IMR-90 (cell line): ENCODE results near the gene TNNI2. TPM values are rescaled to one million over a fixed set of nuclear protein-coding genes. Genes with fewer than 3 reads are reported as not detected.

Source experiments
- ATAC-seq: fragments of 200-7000 bp; cut with Tn5 transposase; 2 replicates; pipeline ENCODE4 v1.9.1; 2020; ENCODE audit warnings: low read depth, mild to moderate bottlenecking, moderate library complexity
- BruUV-seq: library from RNA; stranded (reverse); fragments of 400-500 nt; replicated peaks from 2 replicates; lab custom pipeline; 2021; lab: Mats Ljungman, UMichigan
- CTCF ChIA-PET: fragments of 300-600 bp; formaldehyde crosslinking; extraction: SDS; loops from one replicate; lab custom pipeline; 2021; ENCODE audit warnings: antibody characterized with exemption; lab: Yijun Ruan, JAX
- POLR2A ChIA-PET: fragments of 300-600 bp; sonication (Branson Sonifier 250); formaldehyde crosslinking; loops from one replicate; lab custom pipeline; 2022; ENCODE audit warnings: antibody characterized with exemption; ENCODE audit not compliant: unreplicated experiment; lab: Charles Lee
- DNase-seq: peaks from one replicate; pipeline ENCODE4 v3.0.0; 2013
- H2AFZ ChIP-seq: replicated peaks from 2 replicates; pipeline ENCODE3; 2013; ENCODE audit warnings: low read length, mild to moderate bottlenecking; ENCODE audit not compliant: poor library complexity
- H2AK5ac ChIP-seq: 2 replicates; pipeline ENCODE4 v1.6.1; 2013; ENCODE audit warnings: low read depth, low read length, inconsistent platforms
- H2AK9ac ChIP-seq: replicated peaks from 2 replicates; pipeline ENCODE3; 2013; ENCODE audit warnings: mild to moderate bottlenecking, low read depth, low read length, moderate library complexity; ENCODE audit not compliant: poor library complexity
- H2BK120ac ChIP-seq: 2 replicates; pipeline ENCODE4 v1.6.1; 2013; ENCODE audit warnings: low read depth, low read length, inconsistent platforms
- H2BK15ac ChIP-seq: 3 replicates; pipeline ENCODE4 v1.6.1; 2013; ENCODE audit warnings: low read depth, low read length, inconsistent platforms
- H2BK20ac ChIP-seq: 2 replicates; pipeline ENCODE4 v1.6.1; 2013; ENCODE audit warnings: low read depth, mild to moderate bottlenecking, inconsistent platforms, low read length, moderate library complexity
- H2BK5ac ChIP-seq: 2 replicates; pipeline ENCODE4 v1.6.1; 2013; ENCODE audit warnings: mild to moderate bottlenecking, low read depth, low read length, inconsistent platforms; ENCODE audit not compliant: poor library complexity, severe bottlenecking
- H3K14ac ChIP-seq: replicated peaks from 2 replicates; pipeline ENCODE4 v1.6.1; 2013; ENCODE audit warnings: low read depth, low read length, inconsistent platforms
- H3K18ac ChIP-seq: 2 replicates; pipeline ENCODE4 v1.6.1; 2013; ENCODE audit warnings: low read depth, low read length, control low read depth
- H3K23ac ChIP-seq: 2 replicates; pipeline ENCODE4 v1.6.1; 2013; ENCODE audit warnings: low read depth, low read length, inconsistent platforms
- H3K27ac ChIP-seq: 2 replicates; pipeline ENCODE4 v1.5.1; 2013; ENCODE audit warnings: mild to moderate bottlenecking, control low read depth, low read length; ENCODE audit not compliant: insufficient read depth
- H3K27me3 ChIP-seq: 2 replicates; pipeline ENCODE4 v1.6.1; 2013; ENCODE audit warnings: low read length; ENCODE audit not compliant: control insufficient read depth, insufficient read depth
- H3K36me3 ChIP-seq: 2 replicates; pipeline ENCODE4 v1.6.1; 2013; ENCODE audit warnings: low read length, mixed read lengths; ENCODE audit not compliant: control insufficient read depth, insufficient read depth
- H3K4ac ChIP-seq: 2 replicates; pipeline ENCODE4 v1.6.1; 2013; ENCODE audit warnings: low read depth, low read length, inconsistent platforms
- H3K4me1 ChIP-seq: 2 replicates; pipeline ENCODE4 v1.6.1; 2013; ENCODE audit warnings: low read length, mixed read lengths; ENCODE audit not compliant: control insufficient read depth, insufficient read depth
- H3K4me2 ChIP-seq: 2 replicates; pipeline ENCODE4 v1.6.1; 2013; ENCODE audit warnings: low read depth, mild to moderate bottlenecking, control low read depth, low read length, moderate library complexity
- H3K4me3 ChIP-seq: 2 replicates; pipeline ENCODE4 v1.5.1; 2013; ENCODE audit warnings: low read depth, mild to moderate bottlenecking, control low read depth, low read length, moderate library complexity; ENCODE audit not compliant: insufficient read depth
- H3K56ac ChIP-seq: 2 replicates; pipeline ENCODE4 v1.6.1; 2013; ENCODE audit warnings: low read length, inconsistent platforms; ENCODE audit not compliant: insufficient read depth; ENCODE audit errors: extremely low read depth
- H3K79me1 ChIP-seq, 2 experiments: 2 replicates each; pipeline ENCODE4 v1.6.1; 2013; ENCODE audit warnings: low read length in 2 of 2, inconsistent platforms in 1 of 2, low read depth in 1 of 2
- H3K9ac ChIP-seq: 2 replicates; pipeline ENCODE4 v1.6.1; 2013; ENCODE audit warnings: low read depth, low read length, control low read depth
- H3K9me1 ChIP-seq: 2 replicates; pipeline ENCODE4 v1.6.1; 2013; ENCODE audit warnings: low read length, inconsistent platforms; ENCODE audit not compliant: insufficient read depth
- H3K9me3 ChIP-seq: 2 replicates; pipeline ENCODE4 v1.6.1; 2013; ENCODE audit warnings: low read length; ENCODE audit not compliant: control insufficient read depth, insufficient read depth
- H4K20me1 ChIP-seq: 2 replicates; pipeline ENCODE4 v1.6.1; 2013; ENCODE audit warnings: low read length, inconsistent platforms; ENCODE audit not compliant: insufficient read depth
- H4K5ac ChIP-seq: 2 replicates; pipeline ENCODE4 v1.6.1; 2013; ENCODE audit warnings: mild to moderate bottlenecking, low read depth, low read length, control low read depth
- H4K8ac ChIP-seq, 2 experiments: 2 replicates each; pipeline ENCODE4 v1.6.1; 2013; ENCODE audit warnings: low read depth in 2 of 2, low read length in 2 of 2, control low read depth in 1 of 2, inconsistent platforms in 1 of 2
- H4K91ac ChIP-seq: 2 replicates; pipeline ENCODE4 v1.6.1; 2013; ENCODE audit warnings: low read depth, low read length, inconsistent platforms; ENCODE audit not compliant: insufficient read depth
- CEBPB ChIP-seq: IDR thresholded peaks from 2 replicates; pipeline ENCODE4 v1.6.1; 2012; ENCODE audit warnings: low read depth, low read length, improper control_type of control experiment
- POLR2A ChIP-seq: IDR thresholded peaks from 2 replicates; pipeline ENCODE4 v1.6.1; 2012; ENCODE audit warnings: mild to moderate bottlenecking, low read depth, low read length
- RFX5 ChIP-seq: IDR thresholded peaks from 2 replicates; pipeline ENCODE4 v1.8.0; 2012; ENCODE audit warnings: low read depth, mild to moderate bottlenecking, low read length, moderate library complexity
- WGBS, 2 experiments: methylation state at CpG; one replicate each; pipeline versions ENCODE4 v1.1.5 to v1.1.7; 2013; ENCODE audit warnings: missing lambda C conversion rate in 2 of 2; ENCODE audit not compliant: insufficient read length in 1 of 2; ENCODE audit errors: extremely low coverage in 2 of 2; 5-methylcytosine and 5-hydroxymethylcytosine counted together
- dilution Hi-C: fragments of 300-500 bp; cut with HindIII; formaldehyde crosslinking; loops from one replicate; pipeline ENCODE4 v1.14.3; 2018; ENCODE audit warnings: low sequenced_read_pairs; ENCODE audit not compliant: unreplicated experiment
- in situ Hi-C: fragments of 300-500 bp; cut with MboI; formaldehyde crosslinking; loops from 3 replicates; pipeline ENCODE4 v1.14.3; 2019; ENCODE audit warnings: low sequenced_read_pairs, inconsistent platforms, mixed read lengths
- intact Hi-C: fragments of 100-400 bp; cut with micrococcal nuclease; formaldehyde crosslinking; loops from 2 replicates; pipeline ENCODE4 v1.10.0; 2022
- polyA plus RNA-seq, 3 experiments: library from polyadenylated mRNA; depleted of rRNA; stranded (reverse); fragments of >200 nt; gene quantifications; 2 replicates each; pipeline ENCODE4 v1.2.3, GENCODE V29; 2012; ENCODE audit warnings: low replicate concordance in 1 of 3
- total RNA-seq: library from RNA; depleted of rRNA; stranded (reverse); fragments of >200 nt; gene quantifications from 2 replicates; pipeline ENCODE4 v1.2.3, GENCODE V29; 2012

Gene TNNI2
- total and polyA plus RNA-seq, 2 of the 4 experiments (the other 2 are of a cell fraction): not detected

- Histone ChIP-seq H4K8ac (no peak overlapping the region), H2AK9ac (no peak overlapping the region), H3K18ac (no peak overlapping the region), H2BK5ac (no peak overlapping the region), H4K20me1 (no peaks in the 10 kb centered on the region), H2BK20ac (no peak overlapping the region), H3K9ac (no peak overlapping the region), H3K79me1 (no peaks in the 10 kb centered on the region), H2AK5ac (no peak overlapping the region), H3K4ac (no peak overlapping the region), H3K36me3 (no peaks in the 10 kb centered on the region), H3K14ac (no peak overlapping the region), H3K9me3 (no peaks in the 10 kb centered on the region), H2AFZ (no peak overlapping the region), H3K4me3 (no peak overlapping the region), H3K4me2 (no peak overlapping the region), H3K9me1 (no peaks in the 10 kb centered on the region), H4K91ac (no peak overlapping the region), H2BK15ac (no peak overlapping the region), H3K23ac (no peak overlapping the region), H3K27me3 (peaks cover 32% of the 10 kb centered on the region), H4K5ac (no peak overlapping the region), H3K4me1 (no peaks in the 10 kb centered on the region), H3K56ac (no peak overlapping the region), H3K27ac (no peak overlapping the region), H2BK120ac (no peak overlapping the region)
- dilution Hi-C loops (no loop called here), in situ Hi-C loops (no loop called here), intact Hi-C loops (no loop called here)
- DNase-seq (no peak), ATAC-seq (no peak)
- 61% methylated on average over 8 of the region's 25 CpGs; no CpG with 5 or more reads in 1 of the 2 experiments for WGBS, 2 experiments
- BruUV-seq: no TSS peak
- ChIA-PET POLR2A (no interaction called here), CTCF (no interaction called here)
- TF ChIP-seq RFX5 (no peak), POLR2A (no peak), CEBPB (no peak)
These were observed 13.6 kb downstream of the TNNI2 start for GRCh38 chr11:1852271-1852876.
